HFF-Myc (cell line): ENCODE data around the gene RORC.

Source experiments
- DNase-seq: peaks from one replicate; pipeline ENCODE4 v3.0.0-alpha.2; 2011; ENCODE audit warnings: low read depth; ENCODE audit errors: extremely low read depth
- H3K4me3 ChIP-seq: replicated peaks from 2 replicates; pipeline ENCODE4 v1.5.1; 2011; ENCODE audit warnings: low read depth, mild to moderate bottlenecking, control low read depth, low read length
- CTCF ChIP-seq: IDR thresholded peaks from 2 replicates; pipeline ENCODE4 v1.5.1; 2012; ENCODE audit warnings: mild to moderate bottlenecking, low read depth, low read length, control low read depth; ENCODE audit errors: missing control alignments

Gene RORC

GRCh38 chr1:151829352-151830046 is 2.1 kb downstream of the RORC start:
- DNase-seq, result no peak
- no peak for TF ChIP-seq CTCF
- H3K4me3 ChIP-seq, result no peak overlapping the region

GRCh38 chr1:151828921-151829320 is 2.7 kb downstream of the RORC start:
- no peak overlapping the region for H3K4me3 ChIP-seq
- TF ChIP-seq CTCF, result no peak
- DNase-seq, result no peak

GRCh38 chr1:151827853-151828252 is 3.7 kb downstream of the RORC start:
- TF ChIP-seq CTCF, result no peak
- no peak for DNase-seq
- H3K4me3 ChIP-seq, result no peak overlapping the region

GRCh38 chr1:151825751-151826660 is 5.6 kb downstream of the RORC start:
- TF ChIP-seq CTCF, result no peak
- no peak overlapping the region for H3K4me3 ChIP-seq
- DNase-seq, result no peak

GRCh38 chr1:151825204-151825603 is 6.4 kb downstream of the RORC start:
- TF ChIP-seq CTCF, result no peak
- no peak overlapping the region for H3K4me3 ChIP-seq
- DNase-seq, result no peak

GRCh38 chr1:151823175-151823574 is 8.4 kb downstream of the RORC start:
- H3K4me3 ChIP-seq, result no peak overlapping the region
- TF ChIP-seq CTCF, result no peak
- no peak for DNase-seq
